T-cell (primary cell): Measurements from ENCODE around the gene EEPD1. TPM values are rescaled to one million over a fixed set of nuclear protein-coding genes. Genes with fewer than 3 reads are reported as not detected.

Source experiments
- ATAC-seq, 4 experiments: fragments of 200-7000 bp in 3 of 4; fragments of 150-1000 bp in 1 of 4; cut with Tn5 transposase; replicated peaks in 1 of 4; 1 replicate in 3 of 4; 2 replicates in 1 of 4; pipeline ENCODE4 v1.10.0; 2021; ENCODE audit warnings: moderate library complexity in 3 of 4, mild to moderate bottlenecking in 2 of 4, moderate number of reproducible peaks in 1 of 4
- CTCF ChIA-PET, 2 donors: fragments of 300-600 bp; sonication (Branson Sonifier 250); formaldehyde crosslinking; loops; one replicate each; lab custom pipeline; 2022; ENCODE audit warnings: antibody characterized with exemption in 2 of 2; lab: Charles Lee
- POLR2A ChIA-PET, 2 donors: fragments of 300-600 bp; sonication (Branson Sonifier 250); formaldehyde crosslinking; loops; one replicate each; lab custom pipeline; 2022; ENCODE audit warnings: antibody characterized with exemption in 2 of 2; lab: Charles Lee
- DNase-seq, 35 experiments: peaks; one replicate each; pipeline versions ENCODE4 v3.0.0 to v3.0.0-alpha.2; 2013 to 2023
- H3K27ac ChIP-seq: one replicate; pipeline ENCODE4 v1.5.1; 2013; ENCODE audit warnings: low read length
- H3K27me3 ChIP-seq, 2 experiments: replicated peaks in 1 of 2; 1 replicate in 1 of 2; 2 replicates in 1 of 2; pipeline versions ENCODE4 v1.6.1 to v1.7.0; 2013; ENCODE audit warnings: low read length in 1 of 2, mixed read lengths in 1 of 2; ENCODE audit not compliant: control insufficient read depth in 2 of 2, insufficient read depth in 2 of 2; ENCODE audit errors: extremely low read depth in 1 of 2
- H3K36me3 ChIP-seq, 2 donors: 1 replicate in 1 of 2; 2 replicates in 1 of 2; pipeline versions ENCODE4 v1.6.1 to v1.7.0; 2013; ENCODE audit warnings: low read length in 1 of 2; ENCODE audit not compliant: control insufficient read depth in 2 of 2, insufficient read depth in 1 of 2; ENCODE audit errors: extremely low read depth in 1 of 2
- H3K4me1 ChIP-seq, 2 experiments: 1 replicate in 1 of 2; 2 replicates in 1 of 2; pipeline versions ENCODE4 v1.6.1 to v1.7.0; 2013; ENCODE audit warnings: low read length in 2 of 2, mixed read lengths in 1 of 2; ENCODE audit not compliant: insufficient read depth in 2 of 2, control insufficient read depth in 1 of 2; ENCODE audit errors: extremely low read depth in 1 of 2
- H3K4me3 ChIP-seq, 2 donors: 1 replicate in 1 of 2; 2 replicates in 1 of 2; pipeline versions ENCODE4 v1.5.1 to v1.7.0; 2013; ENCODE audit warnings: mild to moderate bottlenecking in 2 of 2, low read length in 1 of 2, moderate library complexity in 1 of 2; ENCODE audit not compliant: control insufficient read depth in 1 of 2; ENCODE audit errors: extremely low read depth in 1 of 2
- H3K9me3 ChIP-seq: 2 replicates; pipeline ENCODE4 v1.7.0; 2013
- H3K27ac Mint-ChIP-seq, 2 donors: one replicate each; pipeline ENCODE4 v1.8.0; 2020 to 2021; ENCODE audit warnings: mild to moderate bottlenecking in 2 of 2, mixed read lengths in 2 of 2
- H3K27me3 Mint-ChIP-seq, 2 donors: one replicate each; pipeline ENCODE4 v1.8.0; 2021 to 2022; ENCODE audit warnings: mixed read lengths in 2 of 2
- H3K36me3 Mint-ChIP-seq: one replicate; pipeline ENCODE4 v1.8.0; 2021; ENCODE audit warnings: mixed read lengths
- H3K4me1 Mint-ChIP-seq, 3 donors: one replicate each; pipeline ENCODE4 v1.8.0; 2020 to 2022; ENCODE audit warnings: mixed read lengths in 3 of 3, mild to moderate bottlenecking in 1 of 3
- H3K4me3 Mint-ChIP-seq, 3 donors: one replicate each; pipeline ENCODE4 v1.8.0; 2020 to 2022; ENCODE audit warnings: mild to moderate bottlenecking in 3 of 3, mixed read lengths in 3 of 3, moderate library complexity in 3 of 3
- H3K9me3 Mint-ChIP-seq, 3 donors: one replicate each; pipeline ENCODE4 v1.8.0; 2020 to 2022; ENCODE audit warnings: mixed read lengths in 3 of 3
- WGBS: methylation state at CpG from one replicate; pipeline ENCODE4 v1.1.5; 2013; ENCODE audit warnings: missing lambda C conversion rate; ENCODE audit not compliant: insufficient coverage; 5-methylcytosine and 5-hydroxymethylcytosine counted together
- total RNA-seq, 35 experiments: library from RNA in 6 of 35; stranded (reverse) in 6 of 35; fragments of 120-200 nt in 1 of 35; gene quantifications; one replicate each; pipeline versions ENCODE4 v1.2.1 to v1.2.4 and lab custom pipeline; 2013 to 2026

Gene EEPD1
- total RNA-seq, 5 donors from 2014 or later (not counting 1 experiment from before 2014, with no cell fraction given): 2.7 to 16.2 (median 4.2) TPM

- 94% methylated on average over 6 of the region's 10 CpGs for WGBS
- POLR2A ChIA-PET: no interaction called here
- CTCF ChIA-PET: interaction anchor here (0.6 to 0.7 kb wide), 3 partner anchors 74 to 323 kb away, joined by 3 read pairs; no protein-coding TSS in a partner anchor
Measured at GRCh38 chr7:36308031-36308430, 155.0 kb downstream of the EEPD1 start.

GRCh38 chr7:36309301-36309700 is 156.2 kb downstream of the EEPD1 start:
- H3K4me3 Mint-ChIP-seq: no peak overlapping the region
- no peak overlapping the region for H3K27ac Mint-ChIP-seq
- POLR2A ChIA-PET: no interaction called here
- Histone ChIP-seq H3K27ac (no peak overlapping the region), H3K27me3 (no peaks in the 10 kb centered on the region), H3K36me3 (no peaks in the 10 kb centered on the region), H3K4me1 (peaks cover 0 to 11% of the 10 kb centered on the region in 2 experiments), H3K9me3 (no peaks in the 10 kb centered on the region), H3K4me3 (no peak overlapping the region)
- ATAC-seq: no peak
- 93% methylated on average over 7 of the region's 9 CpGs for WGBS
- H3K36me3 Mint-ChIP-seq: no peaks in the 10 kb centered on the region
- H3K9me3 Mint-ChIP-seq: no peaks in the 10 kb centered on the region
- no peaks in the 10 kb centered on the region for H3K27me3 Mint-ChIP-seq
- peaks cover 3 to 5% (median 3%) of the 10 kb centered on the region in 3 donors for H3K4me1 Mint-ChIP-seq
- CTCF ChIA-PET: interaction anchor here in 1 of 2 donors (0.6 kb wide), 1 partner anchor 786 kb away, joined by 3 read pairs; no protein-coding TSS in a partner anchor
- no peak for DNase-seq

More at GRCh38 chr7:36308031-36308430, 155.0 kb downstream of the EEPD1 start:
- Histone ChIP-seq H3K4me3 (no peak overlapping the region), H3K27ac (no peak overlapping the region), H3K27me3 (no peaks in the 10 kb centered on the region), H3K36me3 (no peaks in the 10 kb centered on the region), H3K9me3 (no peaks in the 10 kb centered on the region), H3K4me1 (peaks cover 0 to 11% of the 10 kb centered on the region in 2 experiments)
- DNase-seq (no peak), ATAC-seq (no peak)
- Mint-ChIP-seq H3K36me3 (no peaks in the 10 kb centered on the region), H3K27ac (no peak overlapping the region), H3K4me3 (no peak overlapping the region), H3K4me1 (peaks cover 3 to 5% (median 3%) of the 10 kb centered on the region in 3 donors), H3K27me3 (no peaks in the 10 kb centered on the region), H3K9me3 (no peaks in the 10 kb centered on the region)

GRCh38 chr7:36309716-36310115 is 156.7 kb downstream of the EEPD1 start:
- POLR2A ChIA-PET: no interaction called here
- H3K9me3 ChIP-seq: no peaks in the 10 kb centered on the region
- WGBS: 83% methylated on average over 5 of the region's 8 CpGs
- peaks cover 3 to 5% (median 3%) of the 10 kb centered on the region in 3 donors for H3K4me1 Mint-ChIP-seq
- H3K4me3 ChIP-seq: no peak overlapping the region
- H3K36me3 ChIP-seq: no peaks in the 10 kb centered on the region
- no peak overlapping the region for H3K4me3 Mint-ChIP-seq
- ATAC-seq: no peak
- no peak overlapping the region for H3K27ac Mint-ChIP-seq
- peaks cover 0 to 11% of the 10 kb centered on the region in 2 experiments for H3K4me1 ChIP-seq
- CTCF ChIA-PET: no interaction called here
- H3K9me3 Mint-ChIP-seq: no peaks in the 10 kb centered on the region
- no peak for DNase-seq
- H3K27ac ChIP-seq: no peak overlapping the region
- H3K36me3 Mint-ChIP-seq: no peaks in the 10 kb centered on the region
- H3K27me3 ChIP-seq: no peaks in the 10 kb centered on the region
- no peaks in the 10 kb centered on the region for H3K27me3 Mint-ChIP-seq

- H3K27ac Mint-ChIP-seq: no peak overlapping the region
- H3K27me3 ChIP-seq: no peaks in the 10 kb centered on the region
- H3K4me1 ChIP-seq: peaks cover 0 to 11% of the 10 kb centered on the region in 2 experiments
- H3K9me3 Mint-ChIP-seq: no peaks in the 10 kb centered on the region
- WGBS: 94% methylated on average over 6 of the region's 8 CpGs
- no peak overlapping the region for H3K4me3 Mint-ChIP-seq
- peaks cover 3 to 5% (median 3%) of the 10 kb centered on the region in 3 donors for H3K4me1 Mint-ChIP-seq
- no peaks in the 10 kb centered on the region for H3K27me3 Mint-ChIP-seq
- ChIA-PET CTCF (no interaction called here), POLR2A (interaction anchor here in 1 of 2 donors (0.7 kb wide), 1 partner anchor 299 kb away, joined by 3 read pairs; no protein-coding TSS in a partner anchor)
- no peaks in the 10 kb centered on the region for H3K36me3 ChIP-seq
- no peaks in the 10 kb centered on the region for H3K9me3 ChIP-seq
- DNase-seq (no peak), ATAC-seq (no peak)
- H3K4me3 ChIP-seq: no peak overlapping the region
- H3K27ac ChIP-seq: no peak overlapping the region
- no peaks in the 10 kb centered on the region for H3K36me3 Mint-ChIP-seq
Measured at GRCh38 chr7:36310897-36311296, 157.8 kb downstream of the EEPD1 start.

GRCh38 chr7:36311539-36311938 is 158.5 kb downstream of the EEPD1 start:
- no peaks in the 10 kb centered on the region for H3K9me3 ChIP-seq
- POLR2A ChIA-PET: no interaction called here
- ATAC-seq: no peak

GRCh38 chr7:36312064-36312914 is 159.2 kb downstream of the EEPD1 start:
- Histone ChIP-seq H3K4me1 (peaks cover 0 to 11% of the 10 kb centered on the region in 2 experiments), H3K9me3 (no peaks in the 10 kb centered on the region), H3K27ac (no peak overlapping the region), H3K27me3 (no peaks in the 10 kb centered on the region), H3K4me3 (no peak overlapping the region), H3K36me3 (no peaks in the 10 kb centered on the region)
- H3K4me1 Mint-ChIP-seq: peaks cover 3 to 5% (median 3%) of the 10 kb centered on the region in 3 donors
- H3K4me3 Mint-ChIP-seq: no peak overlapping the region
- H3K36me3 Mint-ChIP-seq: no peaks in the 10 kb centered on the region
- H3K9me3 Mint-ChIP-seq: no peaks in the 10 kb centered on the region
- H3K27me3 Mint-ChIP-seq: no peaks in the 10 kb centered on the region
- 82% methylated on average over 9 of the region's 15 CpGs for WGBS
- POLR2A ChIA-PET: interaction anchor here in 1 of 2 donors (0.7 kb wide), 1 partner anchor 15 kb away, joined by 3 read pairs; no protein-coding TSS in a partner anchor
- DNase-seq: peak in 26 of 35 experiments; percentile 6 to 55 (median 22)
- CTCF ChIA-PET: interaction anchor here in 1 of 2 donors (0.6 kb wide), 1 partner anchor 646 kb away, joined by 3 read pairs; no protein-coding TSS in a partner anchor
- H3K27ac Mint-ChIP-seq: no peak overlapping the region
- ATAC-seq: peak; percentile 51 to 71 (median 60)

More at GRCh38 chr7:36311539-36311938, 158.5 kb downstream of the EEPD1 start:
- CTCF ChIA-PET: no interaction called here
- no peak for DNase-seq
- H3K27me3 ChIP-seq: no peaks in the 10 kb centered on the region
- no peak overlapping the region for H3K27ac Mint-ChIP-seq
- no peak overlapping the region for H3K4me3 Mint-ChIP-seq
- H3K9me3 Mint-ChIP-seq: no peaks in the 10 kb centered on the region
- H3K27ac ChIP-seq: no peak overlapping the region
- no peak overlapping the region for H3K4me3 ChIP-seq
- no peaks in the 10 kb centered on the region for H3K36me3 ChIP-seq
- H3K4me1 Mint-ChIP-seq: peaks cover 3 to 5% (median 3%) of the 10 kb centered on the region in 3 donors
- peaks cover 0 to 11% of the 10 kb centered on the region in 2 experiments for H3K4me1 ChIP-seq
- H3K27me3 Mint-ChIP-seq: no peaks in the 10 kb centered on the region
- no peaks in the 10 kb centered on the region for H3K36me3 Mint-ChIP-seq
- WGBS: 76% methylated on average over 7 of the region's 7 CpGs
